ENCODE data around the gene CPEB1.
"Not testable (repeated sequence)": the region's sequence is repeated elsewhere in the genome, so short reads cannot be mapped to it uniquely, and the experiment has no call there.

The CPEB1 gene

DNA sequence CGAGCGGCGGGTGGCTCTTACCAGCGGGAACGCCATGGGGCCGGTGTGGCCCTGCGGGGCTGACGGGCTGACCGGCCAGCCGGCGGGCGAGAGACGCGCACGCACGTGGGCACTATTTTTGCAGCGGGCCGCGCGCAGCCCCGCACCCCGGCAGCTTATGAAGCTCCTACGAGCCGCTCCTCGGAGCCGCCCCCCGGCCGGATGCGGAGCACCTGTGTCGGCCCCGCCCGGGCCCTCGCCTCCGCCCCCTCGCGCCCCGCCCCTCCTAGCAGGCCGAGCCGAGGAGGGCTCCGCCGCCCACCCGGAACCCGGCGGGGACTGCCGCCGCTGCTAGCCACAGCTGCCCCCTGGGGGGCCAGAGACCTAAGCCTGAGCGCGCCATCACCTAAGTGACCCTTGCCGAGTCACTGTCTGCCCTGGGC, 683 bp upstream of the CPEB1 start:
- H3K9me3 ChIP-seq (ENCODE audit: control insufficient read depth, insufficient read depth, low read length): no peaks in the 10 kb centered on the region
- peak overlapping the region; percentile 62 for H3K4me3 ChIP-seq (ENCODE audit: low read depth, low read length)
- H3K9ac ChIP-seq (ENCODE audit: low read depth, low read length): no peak overlapping the region
- H3K27me3 ChIP-seq (ENCODE audit: control insufficient read depth, insufficient read depth, low read length): peaks cover 50% of the 10 kb centered on the region
- H3K4me1 ChIP-seq (ENCODE audit: control insufficient read depth, insufficient read depth, low read length): no peaks in the 10 kb centered on the region
- H3K36me3 ChIP-seq (ENCODE audit: control insufficient read depth, insufficient read depth, low read length): no peaks in the 10 kb centered on the region

DNA sequence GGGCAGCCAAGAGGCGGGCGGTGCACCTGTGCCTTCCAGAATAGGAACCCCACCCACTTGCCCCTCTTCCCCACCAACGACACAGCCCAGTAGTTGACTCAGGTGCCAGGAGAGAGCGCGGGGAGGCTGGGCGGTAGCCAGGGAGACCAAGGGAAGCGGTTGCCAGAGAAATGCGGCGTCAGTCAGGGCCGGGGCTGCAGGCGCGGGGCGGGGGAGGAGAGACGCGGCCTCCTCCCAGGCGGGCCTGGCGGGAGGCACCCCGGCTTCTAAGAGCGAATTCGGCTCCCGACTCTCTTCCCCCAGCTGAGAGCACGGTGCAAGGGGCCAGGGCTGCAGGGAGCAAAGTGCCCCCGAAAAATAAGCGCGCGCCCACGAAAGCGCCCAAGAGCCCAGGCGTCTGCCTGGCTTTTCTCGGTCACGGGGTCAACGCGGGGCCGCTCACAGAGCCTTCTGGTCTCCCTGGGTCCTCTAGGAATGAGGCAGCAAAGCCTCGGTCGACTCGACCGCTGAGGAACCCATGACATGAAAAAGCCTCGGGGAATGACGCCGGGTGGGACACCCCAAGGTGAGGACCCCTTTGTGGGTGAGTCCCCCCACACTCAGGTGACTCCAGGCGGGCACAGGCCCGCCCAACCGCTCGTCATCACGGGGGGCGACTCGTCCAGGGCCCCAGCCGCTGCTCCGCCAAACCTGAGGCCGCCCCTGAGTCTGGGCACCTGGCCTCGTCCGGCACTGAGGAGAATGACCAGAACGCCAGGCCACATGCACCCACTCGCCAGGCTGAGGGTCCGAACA, 716 bp downstream of the CPEB1 start:
- Histone ChIP-seq H3K4me3 (ENCODE audit: low read depth, low read length) (peak overlapping the region; percentile 62), H3K9me3 (ENCODE audit: control insufficient read depth, insufficient read depth, low read length) (no peaks in the 10 kb centered on the region), H3K27me3 (ENCODE audit: control insufficient read depth, insufficient read depth, low read length) (peaks cover 47% of the 10 kb centered on the region), H3K9ac (ENCODE audit: low read depth, low read length) (no peak overlapping the region), H3K36me3 (ENCODE audit: control insufficient read depth, insufficient read depth, low read length) (no peaks in the 10 kb centered on the region), H3K4me1 (ENCODE audit: control insufficient read depth, insufficient read depth, low read length) (no peaks in the 10 kb centered on the region)

DNA sequence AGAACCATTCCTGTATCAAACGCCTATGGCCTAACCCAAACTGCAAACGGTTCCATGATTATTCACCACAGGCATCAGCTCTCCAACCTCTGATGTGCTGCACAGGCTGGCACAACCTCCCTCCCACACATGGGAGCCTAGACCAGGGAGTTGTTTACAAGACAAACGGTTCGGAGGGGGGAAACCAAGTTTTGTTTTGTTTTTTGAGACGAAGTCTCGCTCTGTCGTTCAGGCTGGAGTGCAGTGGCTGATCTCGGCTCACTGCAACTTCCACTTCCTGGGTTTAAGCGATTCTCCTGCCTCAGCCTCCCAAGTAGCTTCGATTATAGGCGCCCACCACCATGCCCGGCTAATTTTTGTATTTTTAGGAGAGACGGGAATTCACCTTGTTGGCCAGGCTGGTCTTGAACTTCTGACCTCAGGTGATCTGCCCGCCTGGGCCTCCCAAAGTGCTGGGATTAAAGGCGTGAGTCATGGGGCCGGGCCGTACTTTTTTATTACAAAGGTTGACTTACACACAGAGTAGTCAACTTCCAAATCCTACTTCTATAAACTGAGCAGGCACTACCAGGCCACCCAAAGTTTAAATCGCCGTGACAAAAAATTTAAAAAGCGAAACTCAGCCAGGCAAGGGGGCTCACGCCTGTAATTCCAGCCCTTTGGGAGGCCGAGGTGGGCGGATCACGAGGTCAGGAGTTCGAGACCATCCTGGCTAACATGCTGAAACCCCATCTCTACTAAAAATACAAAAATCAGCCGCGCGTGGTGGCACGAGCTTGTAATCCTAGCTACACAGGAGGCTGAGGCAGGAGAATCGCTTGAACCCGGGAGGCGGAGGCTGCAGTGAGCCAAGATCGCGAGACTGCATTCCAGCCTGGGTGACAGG, 2.0 kb downstream of the CPEB1 start:
- H3K4me3 ChIP-seq (ENCODE audit: low read depth, low read length); H3K4me1 ChIP-seq (ENCODE audit: control insufficient read depth, insufficient read depth, low read length); H3K9me3 ChIP-seq (ENCODE audit: control insufficient read depth, insufficient read depth, low read length); H3K9ac ChIP-seq (ENCODE audit: low read depth, low read length); H3K36me3 ChIP-seq (ENCODE audit: control insufficient read depth, insufficient read depth, low read length): not testable (repeated sequence)
- H3K27me3 ChIP-seq (ENCODE audit: control insufficient read depth, insufficient read depth, low read length): peaks cover 47% of the 10 kb centered on the region

- peaks cover 41% of the 10 kb centered on the region for H3K27me3 ChIP-seq (ENCODE audit: control insufficient read depth, insufficient read depth, low read length)
- no peak overlapping the region for H3K9ac ChIP-seq (ENCODE audit: low read depth, low read length)
- H3K9me3 ChIP-seq (ENCODE audit: control insufficient read depth, insufficient read depth, low read length): no peaks in the 10 kb centered on the region
Observed at GRCh38 chr15:82643992-82644391, 3.2 kb downstream of the CPEB1 start.

GRCh38 chr15:82642656-82643055, 4.5 kb downstream of the CPEB1 start:
- Histone ChIP-seq H3K27me3 (ENCODE audit: control insufficient read depth, insufficient read depth, low read length) (peaks cover 35% of the 10 kb centered on the region), H3K9me3 (ENCODE audit: control insufficient read depth, insufficient read depth, low read length) (no peaks in the 10 kb centered on the region), H3K4me1 (ENCODE audit: control insufficient read depth, insufficient read depth, low read length) (no peaks in the 10 kb centered on the region), H3K9ac (ENCODE audit: low read depth, low read length) (no peak overlapping the region), H3K36me3 (ENCODE audit: control insufficient read depth, insufficient read depth, low read length) (no peaks in the 10 kb centered on the region), H3K4me3 (ENCODE audit: low read depth, low read length) (no peak overlapping the region)

More at GRCh38 chr15:82643992-82644391, 3.2 kb downstream of the CPEB1 start:
- Histone ChIP-seq H3K4me3 (ENCODE audit: low read depth, low read length) (no peak overlapping the region), H3K4me1 (ENCODE audit: control insufficient read depth, insufficient read depth, low read length) (no peaks in the 10 kb centered on the region), H3K36me3 (ENCODE audit: control insufficient read depth, insufficient read depth, low read length) (no peaks in the 10 kb centered on the region)

GRCh38 chr15:82641129-82641798, 5.9 kb downstream of the CPEB1 start:
- Histone ChIP-seq H3K4me1 (ENCODE audit: control insufficient read depth, insufficient read depth, low read length) (no peaks in the 10 kb centered on the region), H3K9me3 (ENCODE audit: control insufficient read depth, insufficient read depth, low read length) (no peaks in the 10 kb centered on the region), H3K9ac (ENCODE audit: low read depth, low read length) (no peak overlapping the region), H3K27me3 (ENCODE audit: control insufficient read depth, insufficient read depth, low read length) (peaks cover 30% of the 10 kb centered on the region), H3K36me3 (ENCODE audit: control insufficient read depth, insufficient read depth, low read length) (no peaks in the 10 kb centered on the region), H3K4me3 (ENCODE audit: low read depth, low read length) (no peak overlapping the region)

DNA sequence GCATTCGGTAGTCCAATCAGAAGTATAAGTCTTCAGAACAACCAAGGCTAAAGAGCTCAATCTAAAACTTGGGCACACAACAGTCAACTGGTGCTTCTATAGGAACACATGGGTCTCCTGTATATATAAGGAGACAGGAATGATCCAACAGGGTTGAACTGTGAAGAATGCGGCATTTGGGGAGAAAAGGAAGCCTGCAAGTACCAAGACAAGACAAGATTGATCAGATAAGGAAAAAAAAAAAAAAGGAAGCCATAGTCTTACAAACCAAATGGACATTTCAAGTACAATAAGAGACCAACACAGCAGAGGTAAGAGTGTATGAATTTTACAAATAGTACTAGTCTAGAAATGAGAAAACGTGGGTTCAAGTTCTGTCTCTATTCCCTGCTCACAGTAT, 6.5 kb downstream of the CPEB1 start:
- no peaks in the 10 kb centered on the region for H3K4me1 ChIP-seq (ENCODE audit: control insufficient read depth, insufficient read depth, low read length)
- no peaks in the 10 kb centered on the region for H3K9me3 ChIP-seq (ENCODE audit: control insufficient read depth, insufficient read depth, low read length)
- no peak overlapping the region for H3K9ac ChIP-seq (ENCODE audit: low read depth, low read length)
- no peak overlapping the region for H3K4me3 ChIP-seq (ENCODE audit: low read depth, low read length)
- H3K27me3 ChIP-seq (ENCODE audit: control insufficient read depth, insufficient read depth, low read length): peaks cover 30% of the 10 kb centered on the region
- H3K36me3 ChIP-seq (ENCODE audit: control insufficient read depth, insufficient read depth, low read length): no peaks in the 10 kb centered on the region

GRCh38 chr15:82635798-82636197, 11.4 kb downstream of the CPEB1 start:
- Histone ChIP-seq H3K36me3 (ENCODE audit: control insufficient read depth, insufficient read depth, low read length) (no peaks in the 10 kb centered on the region), H3K27me3 (ENCODE audit: control insufficient read depth, insufficient read depth, low read length) (peaks cover 22% of the 10 kb centered on the region), H3K4me1 (ENCODE audit: control insufficient read depth, insufficient read depth, low read length) (no peaks in the 10 kb centered on the region), H3K9ac (ENCODE audit: low read depth, low read length) (no peak overlapping the region), H3K4me3 (ENCODE audit: low read depth, low read length) (no peak overlapping the region), H3K9me3 (ENCODE audit: control insufficient read depth, insufficient read depth, low read length) (no peaks in the 10 kb centered on the region)

DNA sequence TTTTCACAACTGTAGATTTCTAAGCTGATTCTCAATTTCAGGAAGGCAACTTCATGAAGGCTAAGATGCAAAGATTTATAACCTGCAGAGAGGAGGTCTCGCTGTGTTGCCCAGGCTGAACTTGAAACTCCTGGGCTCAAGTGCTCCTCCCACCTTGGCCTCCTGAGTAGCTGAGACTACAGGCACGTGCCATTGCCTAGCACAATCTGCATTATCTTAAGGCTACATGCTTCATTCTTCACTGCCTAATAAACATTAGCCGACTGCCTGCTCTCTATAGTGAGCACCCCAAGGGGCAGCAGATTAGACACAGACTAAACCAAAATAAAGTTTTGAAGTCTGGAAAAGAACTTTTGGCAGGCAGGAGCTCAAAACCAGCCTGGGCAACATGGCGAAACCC, 17.1 kb downstream of the CPEB1 start:
- no peak overlapping the region for H3K4me3 ChIP-seq (ENCODE audit: low read depth, low read length)
- H3K36me3 ChIP-seq (ENCODE audit: control insufficient read depth, insufficient read depth, low read length): no peaks in the 10 kb centered on the region
- no peaks in the 10 kb centered on the region for H3K4me1 ChIP-seq (ENCODE audit: control insufficient read depth, insufficient read depth, low read length)
- no peaks in the 10 kb centered on the region for H3K27me3 ChIP-seq (ENCODE audit: control insufficient read depth, insufficient read depth, low read length)
- no peaks in the 10 kb centered on the region for H3K9me3 ChIP-seq (ENCODE audit: control insufficient read depth, insufficient read depth, low read length)
- no peak overlapping the region for H3K9ac ChIP-seq (ENCODE audit: low read depth, low read length)

DNA sequence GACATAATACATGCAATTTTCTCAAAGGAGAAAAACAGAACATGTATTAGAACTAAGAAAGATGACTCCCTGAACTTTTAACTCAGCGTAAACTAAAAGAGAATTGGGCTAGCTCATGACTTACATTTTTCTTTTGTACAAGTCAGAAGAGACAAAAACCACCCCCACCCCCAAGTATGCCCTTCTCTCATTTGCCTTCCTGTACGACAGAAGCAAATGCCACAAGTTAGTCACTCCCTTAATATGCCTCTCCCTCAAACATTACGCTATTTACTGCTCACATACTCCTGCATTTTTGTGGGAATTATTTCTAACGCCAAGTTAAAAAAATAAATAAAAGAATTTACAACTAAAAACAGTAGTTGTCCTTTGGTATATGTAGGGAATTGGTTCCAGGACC, 22.0 kb downstream of the CPEB1 start:
- Histone ChIP-seq H3K4me3 (ENCODE audit: low read depth, low read length) (no peak overlapping the region), H3K27me3 (ENCODE audit: control insufficient read depth, insufficient read depth, low read length) (no peaks in the 10 kb centered on the region), H3K9ac (ENCODE audit: low read depth, low read length) (no peak overlapping the region), H3K4me1 (ENCODE audit: control insufficient read depth, insufficient read depth, low read length) (no peaks in the 10 kb centered on the region), H3K9me3 (ENCODE audit: control insufficient read depth, insufficient read depth, low read length) (no peaks in the 10 kb centered on the region), H3K36me3 (ENCODE audit: control insufficient read depth, insufficient read depth, low read length) (no peaks in the 10 kb centered on the region)

- Histone ChIP-seq H3K36me3 (ENCODE audit: control insufficient read depth, insufficient read depth, low read length) (no peaks in the 10 kb centered on the region), H3K9me3 (ENCODE audit: control insufficient read depth, insufficient read depth, low read length) (no peaks in the 10 kb centered on the region), H3K27me3 (ENCODE audit: control insufficient read depth, insufficient read depth, low read length) (no peaks in the 10 kb centered on the region), H3K4me1 (ENCODE audit: control insufficient read depth, insufficient read depth, low read length) (no peaks in the 10 kb centered on the region), H3K4me3 (ENCODE audit: low read depth, low read length) (no peak overlapping the region), H3K9ac (ENCODE audit: low read depth, low read length) (no peak overlapping the region)
Observed at GRCh38 chr15:82624438-82624837, 22.7 kb downstream of the CPEB1 start.

All from iPS-15b (cell line).